ENCODE measurements around the gene DHRS9. TPM values are rescaled to one million over a fixed set of nuclear protein-coding genes. Genes with fewer than 3 reads are reported as not detected.

DHRS9 gene
- total RNA-seq, 1 experiment from 2014 or later, result not detected

- no peak for DNase-seq
- Histone ChIP-seq H3K4me1 (no peaks in the 10 kb centered on the region), H3K27me3 (no peaks in the 10 kb centered on the region), H3K27ac (no peak overlapping the region), H3K4me3 (no peak overlapping the region), H3K36me3 (no peaks in the 10 kb centered on the region), H3K9me3 (replicated peaks) (no peaks in the 10 kb centered on the region)
Measured at GRCh38 chr2:169105476-169105875, 36.1 kb downstream of the DHRS9 start.

- no peak for DNase-seq
- Histone ChIP-seq H3K36me3 (no peaks in the 10 kb centered on the region), H3K4me3 (no peak overlapping the region), H3K4me1 (no peaks in the 10 kb centered on the region), H3K9me3 (replicated peaks) (no peaks in the 10 kb centered on the region), H3K27me3 (no peaks in the 10 kb centered on the region), H3K27ac (no peak overlapping the region)
Measured at GRCh38 chr2:169106134-169106533, 36.8 kb downstream of the DHRS9 start.

GRCh38 chr2:169106563-169107545, 37.5 kb downstream of the DHRS9 start:
- H3K9me3 ChIP-seq (replicated peaks), result no peaks in the 10 kb centered on the region
- no peak for DNase-seq
- H3K36me3 ChIP-seq, result no peaks in the 10 kb centered on the region
- no peak overlapping the region for H3K27ac ChIP-seq
- H3K4me3 ChIP-seq, result no peak overlapping the region
- H3K4me1 ChIP-seq, result no peaks in the 10 kb centered on the region
- H3K27me3 ChIP-seq, result no peaks in the 10 kb centered on the region

GRCh38 chr2:169107645-169108044, 38.3 kb downstream of the DHRS9 start:
- H3K36me3 ChIP-seq, result no peaks in the 10 kb centered on the region
- no peak overlapping the region for H3K27ac ChIP-seq
- H3K27me3 ChIP-seq, result no peaks in the 10 kb centered on the region
- no peak for DNase-seq
- no peaks in the 10 kb centered on the region for H3K9me3 ChIP-seq (replicated peaks)
- no peaks in the 10 kb centered on the region for H3K4me1 ChIP-seq
- H3K4me3 ChIP-seq, result no peak overlapping the region

GRCh38 chr2:169108099-169108884, 38.9 kb downstream of the DHRS9 start:
- Histone ChIP-seq H3K27me3 (0 out of 2 replicates have a peak, but pooled peaks cover 2% of the 10 kb centered on the region), H3K36me3 (no peaks in the 10 kb centered on the region), H3K9me3 (replicated peaks) (no peaks in the 10 kb centered on the region), H3K4me1 (no peaks in the 10 kb centered on the region), H3K4me3 (no peak overlapping the region), H3K27ac (no peak overlapping the region)
- DNase-seq, result no peak

- DNase-seq, result peak; percentile 70 to 82
- Histone ChIP-seq H3K36me3 (no peaks in the 10 kb centered on the region), H3K9me3 (replicated peaks) (no peaks in the 10 kb centered on the region), H3K4me3 (no peak overlapping the region), H3K27me3 (0 out of 2 replicates have a peak, but pooled peaks cover 5% of the 10 kb centered on the region), H3K27ac (no peak overlapping the region), H3K4me1 (no peaks in the 10 kb centered on the region)
Measured at GRCh38 chr2:169109502-169110409, 40.4 kb downstream of the DHRS9 start.

- 0 out of 2 replicates have a peak, but pooled peaks cover 5% of the 10 kb centered on the region for H3K27me3 ChIP-seq
- H3K9me3 ChIP-seq (replicated peaks), result no peaks in the 10 kb centered on the region
- no peak overlapping the region for H3K27ac ChIP-seq
- H3K4me1 ChIP-seq, result no peaks in the 10 kb centered on the region
- no peak for DNase-seq
- H3K4me3 ChIP-seq, result no peak overlapping the region
- no peaks in the 10 kb centered on the region for H3K36me3 ChIP-seq
Measured at GRCh38 chr2:169110419-169110818, 41.1 kb downstream of the DHRS9 start.

GRCh38 chr2:169110916-169111315, 41.6 kb downstream of the DHRS9 start:
- DNase-seq, result no peak

GRCh38 chr2:169112841-169113240, 43.5 kb downstream of the DHRS9 start:
- Histone ChIP-seq H3K4me1 (no peaks in the 10 kb centered on the region), H3K9me3 (replicated peaks) (no peaks in the 10 kb centered on the region), H3K27me3 (0 out of 2 replicates have a peak, but pooled peaks cover 5% of the 10 kb centered on the region), H3K27ac (no peak overlapping the region), H3K4me3 (no peak overlapping the region), H3K36me3 (no peaks in the 10 kb centered on the region)
- DNase-seq, result no peak

More at GRCh38 chr2:169110916-169111315, 41.6 kb downstream of the DHRS9 start:
- 0 out of 2 replicates have a peak, but pooled peaks cover 5% of the 10 kb centered on the region for H3K27me3 ChIP-seq
- H3K4me1 ChIP-seq, result no peaks in the 10 kb centered on the region
- no peak overlapping the region for H3K27ac ChIP-seq
- H3K4me3 ChIP-seq, result no peak overlapping the region
- no peaks in the 10 kb centered on the region for H3K9me3 ChIP-seq (replicated peaks)
- no peaks in the 10 kb centered on the region for H3K36me3 ChIP-seq

GRCh38 chr2:169114056-169114455, 44.7 kb downstream of the DHRS9 start:
- Histone ChIP-seq H3K36me3 (no peaks in the 10 kb centered on the region), H3K27ac (no peak overlapping the region), H3K9me3 (replicated peaks) (no peaks in the 10 kb centered on the region), H3K4me1 (no peaks in the 10 kb centered on the region), H3K27me3 (0 out of 2 replicates have a peak, but pooled peaks cover 5% of the 10 kb centered on the region), H3K4me3 (no peak overlapping the region)
- no peak for DNase-seq

- no peaks in the 10 kb centered on the region for H3K9me3 ChIP-seq (replicated peaks)
- 0 out of 2 replicates have a peak, but pooled peaks cover 5% of the 10 kb centered on the region for H3K27me3 ChIP-seq
- no peak overlapping the region for H3K4me3 ChIP-seq
- H3K27ac ChIP-seq, result no peak overlapping the region
- H3K4me1 ChIP-seq, result no peaks in the 10 kb centered on the region
- H3K36me3 ChIP-seq, result no peaks in the 10 kb centered on the region
- DNase-seq, result no peak
Measured at GRCh38 chr2:169116327-169116726, 47.0 kb downstream of the DHRS9 start.

- no peaks in the 10 kb centered on the region for H3K9me3 ChIP-seq (replicated peaks)
- no peak overlapping the region for H3K4me3 ChIP-seq
- no peaks in the 10 kb centered on the region for H3K4me1 ChIP-seq
Measured at GRCh38 chr2:169116993-169117392, 47.6 kb downstream of the DHRS9 start.

GRCh38 chr2:169118060-169118459, 48.7 kb downstream of the DHRS9 start:
- Histone ChIP-seq H3K4me1 (no peaks in the 10 kb centered on the region), H3K36me3 (no peaks in the 10 kb centered on the region), H3K9me3 (replicated peaks) (no peaks in the 10 kb centered on the region), H3K27me3 (0 out of 2 replicates have a peak, but pooled peaks cover 3% of the 10 kb centered on the region), H3K4me3 (no peak overlapping the region), H3K27ac (no peak overlapping the region)
- no peak for DNase-seq

More at GRCh38 chr2:169116993-169117392, 47.6 kb downstream of the DHRS9 start:
- no peak overlapping the region for H3K27ac ChIP-seq
- no peak for DNase-seq
- H3K36me3 ChIP-seq, result no peaks in the 10 kb centered on the region
- 0 out of 2 replicates have a peak, but pooled peaks cover 5% of the 10 kb centered on the region for H3K27me3 ChIP-seq
